ENCODE results near the gene GBX2.

The GBX2 gene
- long read RNA-seq = 0 reads

- Histone ChIP-seq H3K27ac (replicated peaks) (no peak within 1 kb of the TSS), H3K27me3 (ENCODE audit: insufficient read depth, poor library complexity, severe bottlenecking) (peaks cover 69% of the 10 kb centered on the region), H3K4me3 (replicated peaks; ENCODE audit: insufficient read depth, low read length) (no peak within 1 kb of the TSS)
- no peak for DNase-seq (ENCODE audit: low read depth in 1 of 2, low spot score in 1 of 2)
- no peak for TF ChIP-seq POLR2AphosphoS5 (IDR thresholded peaks at IDR 0.05; ENCODE audit: low read depth)
- TF ChIP-seq GABPA (IDR thresholded peaks at IDR 0.05; ENCODE audit: low read depth) = no peak
- no peak for TF ChIP-seq CTCF (IDR thresholded peaks at IDR 0.05; ENCODE audit: insufficient read depth, low read length)
- TF ChIP-seq REST (IDR thresholded peaks at IDR 0.05; ENCODE audit: insufficient replicate concordance, low read depth) = no peak
- TF ChIP-seq SPI1 (IDR thresholded peaks at IDR 0.05; ENCODE audit: borderline replicate concordance, low read depth) = no peak
Measured at GRCh38 chr2:236168110-236169080, at the start of gene GBX2. Gene GBX2, minus strand, starts transcription at chr2:236168386. Its CDS starts 415 bp downstream, at chr2:236167971.

- Histone ChIP-seq H3K27me3 (ENCODE audit: insufficient read depth, poor library complexity, severe bottlenecking) (no peaks in the 10 kb centered on the region), H3K27ac (replicated peaks) (no peak overlapping the region), H3K4me3 (replicated peaks; ENCODE audit: insufficient read depth, low read length) (no peak overlapping the region)
- TF ChIP-seq GABPA (IDR thresholded peaks at IDR 0.05; ENCODE audit: low read depth) = no peak
- no peak for TF ChIP-seq CTCF (IDR thresholded peaks at IDR 0.05; ENCODE audit: insufficient read depth, low read length)
- TF ChIP-seq REST (IDR thresholded peaks at IDR 0.05; ENCODE audit: insufficient replicate concordance, low read depth) = no peak
- no peak for TF ChIP-seq POLR2AphosphoS5 (IDR thresholded peaks at IDR 0.05; ENCODE audit: low read depth)
- no peak for TF ChIP-seq SPI1 (IDR thresholded peaks at IDR 0.05; ENCODE audit: borderline replicate concordance, low read depth)
- DNase-seq (ENCODE audit: low read depth in 1 of 2, low spot score in 1 of 2) = no peak
Measured at GRCh38 chr2:236217926-236218325, 49.7 kb upstream of the GBX2 start.

GRCh38 chr2:236216711-236217110, 48.5 kb upstream of the GBX2 start:
- H3K4me3 ChIP-seq (replicated peaks; ENCODE audit: insufficient read depth, low read length) = no peak overlapping the region
- DNase-seq (ENCODE audit: low read depth in 1 of 2, low spot score in 1 of 2) = no peak
- TF ChIP-seq SPI1 (IDR thresholded peaks at IDR 0.05; ENCODE audit: borderline replicate concordance, low read depth) (no peak), REST (IDR thresholded peaks at IDR 0.05; ENCODE audit: insufficient replicate concordance, low read depth) (no peak), CTCF (IDR thresholded peaks at IDR 0.05; ENCODE audit: insufficient read depth, low read length) (no peak), GABPA (IDR thresholded peaks at IDR 0.05; ENCODE audit: low read depth) (no peak), POLR2AphosphoS5 (IDR thresholded peaks at IDR 0.05; ENCODE audit: low read depth) (no peak)
- no peak overlapping the region for H3K27ac ChIP-seq (replicated peaks)
- H3K27me3 ChIP-seq (ENCODE audit: insufficient read depth, poor library complexity, severe bottlenecking) = no peaks in the 10 kb centered on the region
